ENCODE results near the gene ZNF277.

DNA sequence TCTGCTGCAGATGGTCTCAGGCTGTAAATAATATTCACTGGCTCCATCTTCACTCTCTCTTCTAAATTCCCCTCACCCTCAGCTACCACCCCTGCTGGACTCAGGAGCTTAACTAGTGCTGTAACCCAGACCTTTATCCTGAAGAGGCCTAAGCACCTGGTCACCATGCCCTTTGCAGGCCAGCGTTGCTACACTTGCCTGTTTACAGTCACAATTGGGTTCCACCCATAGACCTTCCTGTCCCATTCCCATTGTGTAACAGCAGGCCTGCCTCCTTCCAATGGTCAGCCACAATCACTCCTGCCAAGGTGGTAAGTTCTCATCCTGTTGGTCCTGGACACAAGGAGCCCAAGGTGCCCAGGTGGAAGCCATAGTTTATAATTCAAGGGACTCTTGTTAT lies 157.9 kb downstream of the ZNF277 start:
- TF ChIP-seq MTA2 (IDR thresholded peaks at IDR 0.05; ENCODE audit: low read depth) (no peak), NR2F1 (conservative IDR thresholded peaks at IDR 0.05) (no peak), ZBTB40 (IDR thresholded peaks at IDR 0.05; ENCODE audit: borderline replicate concordance) (no peak), IKZF2 (IDR thresholded peaks at IDR 0.05) (no peak), HDAC2 (IDR thresholded peaks at IDR 0.05) (no peak), ESRRA (IDR thresholded peaks at IDR 0.05; ENCODE audit: low read length) (no peak), TAF1 (IDR thresholded peaks at IDR 0.05; ENCODE audit: borderline replicate concordance, low read depth, low read length) (no peak)
- TF ChIP-seq, protein P1, sequence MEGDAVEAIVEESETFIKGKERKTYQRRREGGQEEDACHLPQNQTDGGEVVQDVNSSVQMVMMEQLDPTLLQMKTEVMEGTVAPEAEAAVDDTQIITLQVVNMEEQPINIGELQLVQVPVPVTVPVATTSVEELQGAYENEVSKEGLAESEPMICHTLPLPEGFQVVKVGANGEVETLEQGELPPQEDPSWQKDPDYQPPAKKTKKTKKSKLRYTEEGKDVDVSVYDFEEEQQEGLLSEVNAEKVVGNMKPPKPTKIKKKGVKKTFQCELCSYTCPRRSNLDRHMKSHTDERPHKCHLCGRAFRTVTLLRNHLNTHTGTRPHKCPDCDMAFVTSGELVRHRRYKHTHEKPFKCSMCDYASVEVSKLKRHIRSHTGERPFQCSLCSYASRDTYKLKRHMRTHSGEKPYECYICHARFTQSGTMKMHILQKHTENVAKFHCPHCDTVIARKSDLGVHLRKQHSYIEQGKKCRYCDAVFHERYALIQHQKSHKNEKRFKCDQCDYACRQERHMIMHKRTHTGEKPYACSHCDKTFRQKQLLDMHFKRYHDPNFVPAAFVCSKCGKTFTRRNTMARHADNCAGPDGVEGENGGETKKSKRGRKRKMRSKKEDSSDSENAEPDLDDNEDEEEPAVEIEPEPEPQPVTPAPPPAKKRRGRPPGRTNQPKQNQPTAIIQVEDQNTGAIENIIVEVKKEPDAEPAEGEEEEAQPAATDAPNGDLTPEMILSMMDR (IDR thresholded peaks at IDR 0.05 in 2 of 3, conservative IDR thresholded peaks at IDR 0.05 in 1 of 3; ENCODE audit: control insufficient read depth in 2 of 3, extremely low read depth in 1 of 3, insufficient read depth in 1 of 3, low read depth in 3 of 3, low read length in 3 of 3), result no peak
- TF ChIP-seq, protein P2, sequence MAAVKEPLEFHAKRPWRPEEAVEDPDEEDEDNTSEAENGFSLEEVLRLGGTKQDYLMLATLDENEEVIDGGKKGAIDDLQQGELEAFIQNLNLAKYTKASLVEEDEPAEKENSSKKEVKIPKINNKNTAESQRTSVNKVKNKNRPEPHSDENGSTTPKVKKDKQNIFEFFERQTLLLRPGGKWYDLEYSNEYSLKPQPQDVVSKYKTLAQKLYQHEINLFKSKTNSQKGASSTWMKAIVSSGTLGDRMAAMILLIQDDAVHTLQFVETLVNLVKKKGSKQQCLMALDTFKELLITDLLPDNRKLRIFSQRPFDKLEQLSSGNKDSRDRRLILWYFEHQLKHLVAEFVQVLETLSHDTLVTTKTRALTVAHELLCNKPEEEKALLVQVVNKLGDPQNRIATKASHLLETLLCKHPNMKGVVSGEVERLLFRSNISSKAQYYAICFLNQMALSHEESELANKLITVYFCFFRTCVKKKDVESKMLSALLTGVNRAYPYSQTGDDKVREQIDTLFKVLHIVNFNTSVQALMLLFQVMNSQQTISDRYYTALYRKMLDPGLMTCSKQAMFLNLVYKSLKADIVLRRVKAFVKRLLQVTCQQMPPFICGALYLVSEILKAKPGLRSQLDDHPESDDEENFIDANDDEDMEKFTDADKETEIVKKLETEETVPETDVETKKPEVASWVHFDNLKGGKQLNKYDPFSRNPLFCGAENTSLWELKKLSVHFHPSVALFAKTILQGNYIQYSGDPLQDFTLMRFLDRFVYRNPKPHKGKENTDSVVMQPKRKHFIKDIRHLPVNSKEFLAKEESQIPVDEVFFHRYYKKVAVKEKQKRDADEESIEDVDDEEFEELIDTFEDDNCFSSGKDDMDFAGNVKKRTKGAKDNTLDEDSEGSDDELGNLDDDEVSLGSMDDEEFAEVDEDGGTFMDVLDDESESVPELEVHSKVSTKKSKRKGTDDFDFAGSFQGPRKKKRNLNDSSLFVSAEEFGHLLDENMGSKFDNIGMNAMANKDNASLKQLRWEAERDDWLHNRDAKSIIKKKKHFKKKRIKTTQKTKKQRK (IDR thresholded peaks at IDR 0.05; ENCODE audit: low read depth, low read length), result no peak
